Ishikawa (cell line): ENCODE measurements around the gene THSD4.
A peak's percentile ranks its signal among the peaks of the same experiment; 100 is the strongest.

ENCODE experiments used
- CEBPB ChIP-seq: IDR thresholded peaks from 2 replicates; pipeline ENCODE4 v1.6.1; 2012
- CREB1 ChIP-seq: IDR thresholded peaks from 2 replicates; pipeline ENCODE4 v1.6.1; 2012; ENCODE audit warnings: low read depth
- EGR1 ChIP-seq: IDR thresholded peaks from 2 replicates; pipeline ENCODE4 v1.6.1; 2012
- EP300 ChIP-seq: IDR thresholded peaks from 2 replicates; pipeline ENCODE4 v1.6.1; 2012; ENCODE audit warnings: borderline replicate concordance
- FOXM1 ChIP-seq: IDR thresholded peaks from 2 replicates; pipeline ENCODE4 v1.6.1; 2012; ENCODE audit warnings: low read depth, borderline replicate concordance
- MAX ChIP-seq: IDR thresholded peaks from 2 replicates; pipeline ENCODE4 v1.6.1; 2012
- NFIC ChIP-seq: IDR thresholded peaks from 2 replicates; pipeline ENCODE4 v1.6.1; 2012
- RAD21 ChIP-seq: IDR thresholded peaks from 2 replicates; pipeline ENCODE4 v1.6.1; 2012; ENCODE audit warnings: low read depth
- REST ChIP-seq: IDR thresholded peaks from 2 replicates; pipeline ENCODE4 v1.6.1; 2012; ENCODE audit warnings: low read depth, mild to moderate bottlenecking
- TAF1 ChIP-seq: IDR thresholded peaks from 2 replicates; pipeline ENCODE4 v1.6.1; 2012; ENCODE audit warnings: low read depth, mild to moderate bottlenecking
- TCF12 ChIP-seq: IDR thresholded peaks from 2 replicates; pipeline ENCODE4 v1.6.1; 2012; ENCODE audit warnings: low read depth
- TEAD4 ChIP-seq: IDR thresholded peaks from 2 replicates; pipeline ENCODE4 v1.6.1; 2012
- USF1 ChIP-seq: IDR thresholded peaks from 2 replicates; pipeline ENCODE4 v1.6.1; 2012
- YY1 ChIP-seq: IDR thresholded peaks from 2 replicates; pipeline ENCODE4 v1.6.1; 2012; ENCODE audit warnings: low read depth
- ZBTB7A ChIP-seq: IDR thresholded peaks from 2 replicates; pipeline ENCODE4 v1.6.1; 2012; ENCODE audit warnings: low read depth

Gene THSD4

GRCh38 chr15:71651750-71652186, 536.5 kb downstream of the THSD4 start:
- TF ChIP-seq YY1 (no peak), RAD21 (peak; percentile 74)

- TF ChIP-seq EP300 (no peak), MAX (no peak), EGR1 (no peak), CEBPB (no peak), FOXM1 (no peak), CREB1 (no peak), NFIC (no peak), REST (no peak), TCF12 (no peak), TAF1 (no peak)
Observed at GRCh38 chr15:71654042-71654719, 538.9 kb downstream of the THSD4 start.

- no peak for TF ChIP-seq EGR1
- TF ChIP-seq MAX: no peak
- TF ChIP-seq FOXM1: no peak
- TF ChIP-seq CREB1: no peak
- no peak for TF ChIP-seq NFIC
- TF ChIP-seq USF1: no peak
- TF ChIP-seq RAD21: no peak
- no peak for TF ChIP-seq TEAD4
- no peak for TF ChIP-seq ZBTB7A
- no peak for TF ChIP-seq CEBPB
- TF ChIP-seq YY1: no peak
- no peak for TF ChIP-seq TAF1
- TF ChIP-seq REST: no peak
- TF ChIP-seq TCF12: no peak
- TF ChIP-seq EP300: no peak
Observed at GRCh38 chr15:71654720-71655174, 539.5 kb downstream of the THSD4 start.

- TF ChIP-seq YY1: no peak
- no peak for TF ChIP-seq TCF12
- TF ChIP-seq CREB1: no peak
- no peak for TF ChIP-seq TEAD4
- TF ChIP-seq RAD21: no peak
- no peak for TF ChIP-seq EGR1
- TF ChIP-seq USF1: no peak
- no peak for TF ChIP-seq EP300
- no peak for TF ChIP-seq CEBPB
- no peak for TF ChIP-seq TAF1
- TF ChIP-seq REST: no peak
- TF ChIP-seq ZBTB7A: no peak
- TF ChIP-seq FOXM1: no peak
- no peak for TF ChIP-seq NFIC
- no peak for TF ChIP-seq MAX
Observed at GRCh38 chr15:71656425-71656824, 541.2 kb downstream of the THSD4 start.
